Measurements from ENCODE around the gene TXNRD1.

The TXNRD1 gene

DNA sequence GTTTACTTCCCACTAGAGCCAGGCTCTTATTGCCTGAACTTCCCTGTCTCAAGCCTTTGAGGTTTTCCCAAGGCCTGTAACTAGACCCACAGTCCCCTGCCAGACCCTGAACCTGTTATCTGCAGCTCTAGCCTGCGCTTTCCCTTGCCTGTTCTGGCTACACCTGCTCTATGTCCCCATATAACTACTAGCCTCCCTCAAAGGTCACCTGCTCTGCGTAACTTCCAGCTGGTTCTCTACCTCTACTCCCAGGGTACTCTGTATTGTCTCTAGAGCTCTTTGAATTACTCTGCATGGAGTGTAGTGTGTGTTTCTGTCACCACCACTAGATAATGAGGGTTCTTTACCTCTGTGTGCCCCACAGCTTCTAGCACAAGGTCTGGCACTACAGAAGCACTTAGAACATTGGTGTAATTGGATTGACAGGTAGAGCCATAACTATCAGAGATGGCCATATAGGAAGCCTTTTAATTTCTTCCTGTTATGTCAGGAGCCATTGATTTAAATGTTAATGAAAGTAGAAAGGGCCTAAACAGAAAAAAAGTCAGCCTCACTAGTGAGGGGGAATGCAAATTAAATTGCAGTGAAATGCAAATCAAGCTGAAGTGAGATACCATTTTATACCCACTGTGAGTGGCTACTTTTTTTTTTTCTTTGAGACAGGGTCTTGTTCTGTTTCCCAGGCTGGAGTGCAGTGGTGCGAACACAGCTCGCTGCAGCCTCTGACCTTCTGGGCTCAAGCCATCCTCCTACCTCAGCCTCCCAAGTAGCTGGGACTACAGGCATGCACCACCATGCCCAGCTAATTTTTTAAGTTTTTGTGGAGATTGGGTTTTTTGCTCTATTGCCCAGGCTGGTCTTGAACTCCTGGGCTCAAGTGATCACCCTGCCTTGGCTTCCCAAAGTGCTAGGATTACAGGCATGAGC lies 135.7 kb downstream of the TXNRD1 start:
- no peak for DNase-seq

DNA sequence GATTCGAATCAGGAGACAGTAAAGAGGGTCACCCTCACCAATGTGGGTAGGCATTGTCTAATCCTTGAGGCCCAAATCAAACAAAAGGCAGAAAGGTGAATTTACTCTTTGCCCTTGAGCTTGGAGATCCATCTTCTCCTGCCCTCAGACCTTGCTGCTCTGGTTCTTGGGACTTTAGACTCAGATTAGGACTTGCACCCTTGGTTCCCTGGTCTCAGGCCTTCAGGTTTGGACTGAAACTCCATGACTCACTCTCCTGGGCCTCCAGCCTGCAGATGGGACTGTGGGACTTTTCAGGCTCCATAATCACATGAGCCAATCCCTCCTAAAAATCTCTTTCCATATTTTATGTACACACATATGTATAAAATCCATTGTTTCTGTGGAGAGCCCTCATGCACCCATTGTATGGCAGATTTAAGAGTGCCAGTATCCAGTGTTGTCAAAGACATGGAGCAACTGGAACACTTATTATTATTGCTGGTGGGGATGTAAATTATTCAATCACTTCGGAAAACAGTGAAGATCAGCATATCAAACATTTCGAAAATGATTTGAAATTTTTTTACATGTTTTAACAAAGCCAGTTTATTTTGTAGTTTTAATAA lies 136.6 kb downstream of the TXNRD1 start:
- no peak for DNase-seq

GRCh38 chr12:104353012-104353981 lies 137.7 kb downstream of the TXNRD1 start:
- DNase-seq = no peak

DNA sequence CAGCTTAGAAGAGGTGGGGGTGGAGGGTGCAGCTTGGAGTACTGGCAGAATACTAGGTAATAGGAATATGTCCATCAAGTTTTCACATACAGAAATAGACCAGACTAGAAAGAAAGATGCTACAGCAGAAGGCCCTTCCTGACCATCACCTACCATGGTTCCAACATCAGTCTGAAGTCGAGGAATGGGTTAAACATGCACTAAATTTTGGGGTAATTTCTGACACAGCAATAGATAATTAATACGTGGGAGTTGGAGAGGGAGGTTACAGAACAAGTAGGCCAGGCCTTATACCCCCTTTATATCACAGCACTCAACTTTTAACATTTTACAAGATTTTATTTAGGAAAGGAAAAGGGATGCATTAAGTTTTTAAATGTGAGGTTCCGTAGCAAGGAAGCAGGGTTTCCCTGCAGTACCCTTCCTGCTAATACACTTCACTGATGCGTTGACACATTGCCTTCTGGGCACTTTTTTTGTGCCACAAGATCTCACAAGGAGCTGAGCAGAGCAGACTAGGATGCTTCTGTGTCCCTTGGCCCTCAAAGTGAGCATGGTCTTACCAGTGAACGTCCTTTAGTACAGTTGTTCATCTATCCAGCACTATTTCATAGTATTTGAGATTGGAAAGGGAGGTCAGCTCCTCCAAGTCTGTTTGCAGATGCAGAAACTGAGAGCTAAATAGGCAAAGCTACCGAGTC lies 138.7 kb downstream of the TXNRD1 start:
- DNase-seq = no peak

DNA sequence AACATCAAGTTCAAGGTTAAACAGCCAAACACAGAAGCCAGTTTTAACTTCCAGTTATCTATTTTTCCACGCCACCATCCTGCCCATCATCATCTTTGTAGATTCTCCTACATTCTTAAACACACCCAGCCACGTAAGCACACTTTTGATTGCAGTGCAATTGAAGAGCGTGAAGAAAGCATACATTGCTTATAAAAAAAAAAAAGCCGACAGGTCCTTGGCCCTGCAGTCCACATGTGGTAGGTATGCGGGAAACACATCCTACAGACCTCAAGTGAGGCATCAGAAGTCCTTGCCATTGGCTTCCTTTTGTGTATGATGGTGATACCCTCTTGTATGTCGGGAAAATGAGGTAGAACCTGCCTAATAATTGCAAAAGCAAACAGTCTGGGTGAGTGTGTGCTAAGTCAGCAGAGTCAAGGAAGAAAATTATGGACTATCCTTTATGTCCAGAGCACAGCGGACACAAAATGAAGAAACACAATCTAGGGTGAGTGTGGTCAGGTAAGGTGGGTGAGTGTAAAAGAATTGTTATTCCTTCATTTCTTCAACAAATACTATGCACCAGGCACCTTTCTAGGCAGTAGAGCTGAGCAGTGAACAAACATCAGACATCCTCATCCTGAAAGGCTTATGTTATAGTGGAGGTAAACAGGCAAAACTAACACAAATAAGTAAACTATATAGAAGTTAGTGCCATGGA lies 139.4 kb downstream of the TXNRD1 start:
- DNase-seq = no peak

DNA sequence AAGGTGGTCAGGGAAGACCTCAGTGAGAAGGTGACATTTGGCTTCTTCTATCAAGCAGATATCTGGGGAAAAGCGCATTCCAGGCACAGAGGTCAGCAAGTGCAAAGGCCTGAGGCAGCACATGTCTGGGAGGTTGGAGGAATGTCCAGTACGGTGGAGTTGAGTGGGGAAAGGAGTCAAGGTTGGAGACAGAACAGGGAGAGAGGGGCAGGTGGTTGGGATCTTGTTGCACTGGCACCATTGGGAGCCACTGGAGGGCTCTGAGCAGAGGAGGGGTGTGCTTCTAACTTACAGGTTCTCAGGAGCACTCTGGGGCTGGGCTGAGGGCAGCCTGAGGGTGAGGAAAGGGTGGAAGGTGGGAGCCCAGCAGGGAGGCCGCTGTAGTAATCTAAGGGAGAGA lies 140.1 kb downstream of the TXNRD1 start:
- DNase-seq = no peak

DNA sequence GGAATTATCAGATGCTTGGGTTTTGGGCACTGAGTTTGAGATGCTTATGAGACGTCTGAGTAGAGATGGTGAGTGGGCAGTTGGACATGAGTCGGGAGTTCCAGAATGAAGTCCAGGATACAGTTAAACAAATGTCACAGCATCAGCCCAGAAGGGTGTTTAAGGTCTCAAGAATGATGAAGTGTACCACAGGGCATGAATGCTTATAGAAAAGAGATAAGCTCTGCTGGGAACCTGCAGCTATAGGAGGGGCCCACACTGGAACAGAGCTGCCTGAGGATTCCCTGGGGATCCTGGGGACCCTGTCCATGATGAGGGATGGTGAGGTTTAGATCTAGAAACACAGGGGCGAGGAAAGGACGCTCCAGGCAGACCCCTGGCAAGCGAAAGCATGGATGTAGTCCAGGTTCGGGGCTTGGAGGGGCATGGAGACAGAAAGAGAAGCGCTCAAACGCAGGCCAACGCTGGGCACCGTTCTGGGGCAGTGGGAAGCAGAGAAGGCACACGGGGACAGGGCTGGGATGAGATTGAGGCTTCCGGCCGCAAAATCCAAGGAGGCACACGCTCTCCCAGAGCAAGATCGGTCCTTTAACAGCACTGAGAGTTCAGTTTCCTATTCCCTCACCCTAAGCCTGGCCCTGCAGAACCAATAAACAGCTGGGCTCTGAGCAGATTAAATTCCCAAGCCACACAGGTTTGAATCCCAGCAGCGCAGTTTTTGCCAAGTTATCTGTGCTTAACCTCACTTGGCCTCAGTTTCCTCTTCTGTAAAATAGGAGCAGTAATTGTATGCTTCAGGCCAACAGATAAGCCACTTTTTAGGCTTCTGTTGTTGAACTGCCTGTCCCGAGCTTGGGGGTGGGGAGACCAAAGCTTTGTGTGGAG lies 140.9 kb downstream of the TXNRD1 start:
- no peak for DNase-seq

GRCh38 chr12:104357421-104357952 lies 141.9 kb downstream of the TXNRD1 start:
- DNase-seq = no peak

DNA sequence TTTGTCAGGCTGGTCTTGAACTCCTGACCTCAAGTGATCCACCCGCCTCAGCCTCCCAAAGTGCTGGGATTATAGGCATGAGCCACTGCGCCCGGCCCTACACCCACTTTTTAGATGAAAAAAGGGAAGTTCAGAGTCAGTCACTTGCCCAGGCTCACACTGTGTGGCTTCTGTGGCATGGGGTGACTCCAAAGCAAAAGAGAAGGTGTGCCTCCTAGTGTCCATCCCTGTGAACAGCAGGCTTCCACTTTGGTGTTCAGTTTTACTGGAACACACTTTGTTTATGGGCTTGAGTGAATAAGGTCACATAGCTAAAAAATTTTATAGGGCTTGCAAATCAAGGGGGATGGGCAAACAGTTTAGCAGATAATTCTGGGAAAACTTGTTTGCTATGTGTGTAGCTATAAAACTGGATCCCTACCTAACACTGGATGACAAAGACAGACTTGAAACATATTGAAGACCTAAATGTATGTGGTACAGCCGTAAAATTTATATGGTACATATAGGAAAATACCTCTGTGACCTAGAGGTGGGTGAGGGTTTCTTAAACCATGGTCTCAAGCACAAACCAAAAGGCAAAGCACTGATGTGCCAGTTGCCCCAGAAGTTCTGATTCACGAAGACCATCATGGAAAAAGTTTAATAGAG lies 142.9 kb downstream of the TXNRD1 start:
- DNase-seq = peak; percentile 72

DNA sequence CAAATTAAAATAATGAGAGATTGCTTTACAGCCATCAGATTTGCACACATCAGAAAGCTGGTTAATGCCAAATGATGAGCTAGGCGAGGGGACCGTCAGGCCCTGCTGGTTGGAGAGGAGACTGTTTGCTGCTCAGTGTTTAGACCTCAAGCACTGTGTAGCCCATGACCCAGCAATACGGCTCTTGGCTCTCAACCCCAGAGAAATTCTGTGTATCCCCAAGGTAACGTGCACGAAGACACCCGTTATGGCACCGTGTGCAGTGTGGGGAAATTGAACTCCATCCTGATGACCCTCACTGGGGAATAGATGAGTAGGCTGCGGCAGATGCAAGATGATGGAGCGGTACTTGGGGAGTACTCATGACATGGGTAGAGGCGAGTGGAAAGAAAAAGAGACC lies 143.6 kb downstream of the TXNRD1 start:
- no peak for DNase-seq

GRCh38 chr12:104360157-104360556 lies 144.6 kb downstream of the TXNRD1 start:
- no peak for DNase-seq

DNA sequence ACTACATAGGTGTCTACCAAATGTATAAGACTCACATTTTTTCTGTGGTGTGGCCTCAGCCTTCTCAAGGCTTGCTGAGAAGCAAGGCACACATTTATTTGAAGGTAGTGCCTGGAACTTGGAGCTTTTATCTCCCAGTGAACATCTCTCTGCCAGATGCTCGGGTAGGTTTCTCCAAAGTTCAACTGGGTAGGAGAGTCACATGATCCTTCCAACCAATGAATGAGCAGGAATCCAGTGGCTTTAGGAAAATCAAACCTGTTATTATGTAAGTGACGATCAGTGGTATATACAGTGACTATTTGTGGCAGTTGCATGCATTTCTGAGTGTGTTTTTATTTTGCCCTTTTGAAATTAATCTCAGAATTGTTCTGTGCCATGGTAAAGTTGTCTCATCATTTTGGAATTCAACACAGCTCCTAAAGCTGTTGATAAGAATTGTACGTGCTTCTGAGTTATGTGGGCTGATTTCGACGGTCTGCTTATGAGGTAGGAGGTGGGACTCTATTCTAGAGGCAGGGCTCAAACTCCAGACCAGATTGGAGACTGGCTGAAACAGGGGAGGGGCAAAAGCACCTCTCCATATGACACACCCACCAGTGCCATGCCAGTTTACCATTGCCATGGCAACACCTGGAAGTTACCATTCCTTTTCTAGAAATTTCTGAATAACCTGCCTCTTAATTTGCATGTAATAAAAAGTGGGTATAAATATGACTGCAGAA lies 145.6 kb downstream of the TXNRD1 start:
- DNase-seq = no peak

DNA sequence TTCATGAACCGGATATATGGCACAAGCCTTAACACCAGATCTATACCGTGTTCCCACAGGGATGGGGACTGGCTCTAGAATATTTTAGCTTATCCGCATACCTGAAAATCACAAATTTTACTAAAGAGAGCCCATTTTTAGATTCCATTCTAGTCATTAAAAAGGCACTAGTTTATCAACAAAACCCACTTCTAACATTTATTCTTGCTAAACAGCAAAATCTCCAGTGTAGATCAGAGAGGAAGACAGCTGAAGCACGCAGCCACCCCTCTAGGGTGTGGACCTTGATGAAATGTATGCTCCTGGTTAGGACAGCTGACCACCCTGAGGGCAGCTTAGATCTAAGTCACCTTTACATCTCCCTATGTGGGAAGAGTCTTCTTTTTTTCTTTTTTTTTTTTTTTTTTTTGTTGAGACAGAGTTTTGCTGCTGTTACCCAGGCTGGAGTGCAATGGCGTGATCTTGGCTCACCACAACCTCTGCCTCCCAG lies 150.4 kb downstream of the TXNRD1 start:
- no peak for DNase-seq

DNA sequence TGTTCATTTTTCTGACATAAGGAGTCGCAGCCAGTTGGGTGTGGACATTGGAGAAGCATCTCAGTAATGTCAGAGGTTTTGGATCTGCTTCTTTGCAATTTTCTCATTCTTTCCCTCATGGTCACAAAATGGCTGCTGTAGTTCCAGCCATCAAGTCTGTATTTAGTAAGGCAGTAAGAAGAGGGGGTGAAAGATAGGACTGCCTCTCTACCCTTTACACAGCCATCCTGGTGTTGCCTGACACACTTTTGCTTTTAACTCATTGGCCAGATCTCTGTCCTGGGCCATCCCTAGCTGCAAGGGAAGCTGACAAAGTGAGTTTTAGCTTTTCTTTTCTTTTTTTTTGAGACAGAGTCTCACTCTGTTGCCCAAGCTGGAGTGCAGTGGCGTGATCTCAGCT lies 154.1 kb downstream of the TXNRD1 start:
- no peak for DNase-seq

DNA sequence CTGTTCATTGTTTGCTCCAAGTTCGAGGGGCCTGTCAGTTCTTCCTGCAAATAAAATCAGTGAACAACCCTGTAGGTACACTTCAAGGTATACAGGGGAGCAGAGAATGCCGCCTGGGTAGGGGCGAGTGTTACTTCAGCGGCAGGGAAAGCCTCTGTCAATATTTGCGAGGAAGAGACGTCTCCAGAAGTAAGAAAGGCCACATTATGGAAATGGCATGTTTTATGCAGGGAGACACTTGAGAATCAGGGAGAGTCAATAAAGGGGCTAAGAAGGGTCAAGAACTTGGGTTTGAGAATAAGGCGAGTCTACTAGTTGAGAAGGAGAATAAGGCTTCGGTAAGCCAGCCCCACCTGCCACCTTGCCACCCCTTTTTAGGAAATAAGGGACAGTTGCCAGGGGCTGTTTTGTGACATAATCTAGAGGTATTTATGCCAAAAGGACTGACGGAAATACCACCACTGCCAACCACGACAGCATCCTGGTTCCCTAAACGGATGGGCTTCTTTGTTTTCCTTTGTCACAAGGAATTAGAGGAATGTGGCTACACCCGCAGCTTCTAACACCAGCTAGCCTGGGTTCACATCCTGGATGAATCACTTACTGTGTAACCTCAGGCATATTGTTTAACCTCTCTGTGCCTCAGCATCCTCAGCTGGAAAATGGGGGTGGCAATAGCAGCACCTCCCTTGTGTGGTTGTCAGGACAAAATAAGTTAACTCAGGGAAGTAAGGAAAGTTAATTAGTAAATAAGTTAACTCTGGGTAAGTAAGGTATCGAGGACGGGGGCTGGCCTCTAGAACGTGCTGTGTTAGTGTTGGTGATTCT lies 155.7 kb downstream of the TXNRD1 start:
- DNase-seq = no peak

- DNase-seq = peak; percentile 75
Measured at GRCh38 chr12:104372061-104372720, 156.6 kb downstream of the TXNRD1 start.

DNA sequence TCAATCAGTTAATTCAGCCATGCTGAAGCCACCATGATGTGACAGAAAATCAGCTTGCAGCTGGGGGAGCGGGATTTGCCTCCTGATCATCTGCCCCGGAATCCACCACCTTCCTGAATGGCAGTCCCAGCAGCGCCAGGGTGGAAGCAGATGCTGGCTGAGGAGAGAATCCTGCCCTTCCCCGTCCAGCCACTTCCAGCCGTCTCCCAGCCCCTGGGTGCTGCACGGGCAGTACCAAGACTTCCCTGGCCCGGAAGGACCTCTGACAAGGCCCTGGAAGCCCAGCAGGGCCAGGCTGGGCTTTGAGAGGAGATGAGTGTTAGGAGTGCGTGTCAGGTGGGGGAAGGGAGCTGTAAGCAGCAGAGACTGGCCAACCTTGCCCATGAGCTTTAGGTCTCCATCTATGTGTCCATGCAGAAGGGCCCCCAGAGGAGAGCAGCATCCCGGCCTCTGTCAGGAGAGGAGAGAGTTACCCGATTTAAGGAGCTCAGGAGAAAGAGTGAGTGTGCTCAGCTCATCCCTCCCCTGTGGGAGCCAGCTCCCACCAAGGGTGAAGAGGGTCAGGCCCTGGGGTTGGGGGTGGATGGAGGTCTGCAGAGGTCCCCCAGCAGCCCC lies 157.2 kb downstream of the TXNRD1 start:
- no peak for DNase-seq
